GM21360 (cell line): ENCODE results near the gene MEF2A.

Experiments
- ATAC-seq: cut with Tn5 transposase; IDR thresholded peaks from one replicate; pipeline ENCODE4 v1.9.1; 2021; ENCODE audit warnings: mild to moderate bottlenecking, moderate library complexity; ENCODE audit not compliant: unreplicated experiment

The MEF2A gene

GRCh38 chr15:99753066-99753465 lies 187.3 kb downstream of the MEF2A start:
- ATAC-seq: no peak

- ATAC-seq: peak; percentile 94
Observed at GRCh38 chr15:99755692-99756409, 190.1 kb downstream of the MEF2A start.

- ATAC-seq: no peak
Observed at GRCh38 chr15:99762288-99762687, 196.5 kb downstream of the MEF2A start.

GRCh38 chr15:99763827-99764226 lies 198.0 kb downstream of the MEF2A start:
- no peak for ATAC-seq

- ATAC-seq: no peak
Observed at GRCh38 chr15:99764522-99764921, 198.7 kb downstream of the MEF2A start.
